ENCODE measurements around the gene INHBE.

INHBE gene

DNA sequence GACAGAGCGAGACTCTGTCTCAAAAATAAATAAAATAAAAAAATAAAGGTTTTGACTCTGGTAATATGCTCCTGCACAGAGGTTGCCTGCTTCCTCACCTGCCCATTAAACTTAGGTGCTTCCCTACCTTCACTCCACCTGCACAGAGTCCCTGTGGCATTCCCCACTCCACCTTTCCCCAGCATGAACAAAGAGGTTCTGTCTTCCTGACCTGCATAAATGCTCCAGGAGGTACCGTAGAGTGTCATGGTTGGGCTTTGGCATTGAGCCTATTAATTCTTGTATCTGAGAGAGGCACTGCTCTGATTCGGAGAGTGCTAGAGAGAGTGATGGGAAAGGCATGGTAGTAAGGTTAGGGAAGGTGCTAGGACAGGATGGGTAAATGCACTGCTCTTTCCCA lies 18.3 kb downstream of the INHBE start:
- no peak overlapping the region for H3K4me3 ChIP-seq (replicated peaks; ENCODE audit: low read depth, low read length)
- H3K27me3 ChIP-seq (replicated peaks; ENCODE audit: control insufficient read depth, insufficient read depth, low read length): no peaks in the 10 kb centered on the region
- DNase-seq (ENCODE audit: extremely low read depth, insufficient read length): no peak
- peaks cover 25% of the 10 kb centered on the region for H3K36me3 ChIP-seq (ENCODE audit: control insufficient read depth, insufficient read depth, low read length)
- TF ChIP-seq, protein P1, sequence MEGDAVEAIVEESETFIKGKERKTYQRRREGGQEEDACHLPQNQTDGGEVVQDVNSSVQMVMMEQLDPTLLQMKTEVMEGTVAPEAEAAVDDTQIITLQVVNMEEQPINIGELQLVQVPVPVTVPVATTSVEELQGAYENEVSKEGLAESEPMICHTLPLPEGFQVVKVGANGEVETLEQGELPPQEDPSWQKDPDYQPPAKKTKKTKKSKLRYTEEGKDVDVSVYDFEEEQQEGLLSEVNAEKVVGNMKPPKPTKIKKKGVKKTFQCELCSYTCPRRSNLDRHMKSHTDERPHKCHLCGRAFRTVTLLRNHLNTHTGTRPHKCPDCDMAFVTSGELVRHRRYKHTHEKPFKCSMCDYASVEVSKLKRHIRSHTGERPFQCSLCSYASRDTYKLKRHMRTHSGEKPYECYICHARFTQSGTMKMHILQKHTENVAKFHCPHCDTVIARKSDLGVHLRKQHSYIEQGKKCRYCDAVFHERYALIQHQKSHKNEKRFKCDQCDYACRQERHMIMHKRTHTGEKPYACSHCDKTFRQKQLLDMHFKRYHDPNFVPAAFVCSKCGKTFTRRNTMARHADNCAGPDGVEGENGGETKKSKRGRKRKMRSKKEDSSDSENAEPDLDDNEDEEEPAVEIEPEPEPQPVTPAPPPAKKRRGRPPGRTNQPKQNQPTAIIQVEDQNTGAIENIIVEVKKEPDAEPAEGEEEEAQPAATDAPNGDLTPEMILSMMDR (IDR thresholded peaks at IDR 0.05; ENCODE audit: insufficient read depth, low read length, poor library complexity, severe bottlenecking): no peak

- no peaks in the 10 kb centered on the region for H3K27me3 ChIP-seq (replicated peaks; ENCODE audit: control insufficient read depth, insufficient read depth, low read length)
- H3K4me3 ChIP-seq (replicated peaks; ENCODE audit: low read depth, low read length): no peak overlapping the region
- TF ChIP-seq, protein P1 (IDR thresholded peaks at IDR 0.05; ENCODE audit: insufficient read depth, low read length, poor library complexity, severe bottlenecking): no peak
- no peak for DNase-seq (ENCODE audit: extremely low read depth, insufficient read length)
- peaks cover 25% of the 10 kb centered on the region for H3K36me3 ChIP-seq (ENCODE audit: control insufficient read depth, insufficient read depth, low read length)
Measured at GRCh38 chr12:57473886-57474285, 18.8 kb downstream of the INHBE start.

GRCh38 chr12:57474430-57474829 lies 19.3 kb downstream of the INHBE start:
- Histone ChIP-seq H3K4me3 (replicated peaks; ENCODE audit: low read depth, low read length) (no peak overlapping the region), H3K36me3 (ENCODE audit: control insufficient read depth, insufficient read depth, low read length) (peaks cover 23% of the 10 kb centered on the region), H3K27me3 (replicated peaks; ENCODE audit: control insufficient read depth, insufficient read depth, low read length) (no peaks in the 10 kb centered on the region)
- TF ChIP-seq, protein P1 (IDR thresholded peaks at IDR 0.05; ENCODE audit: insufficient read depth, low read length, poor library complexity, severe bottlenecking): no peak
- DNase-seq (ENCODE audit: extremely low read depth, insufficient read length): no peak

GRCh38 chr12:57474862-57475261 lies 19.8 kb downstream of the INHBE start:
- Histone ChIP-seq H3K36me3 (ENCODE audit: control insufficient read depth, insufficient read depth, low read length) (peaks cover 21% of the 10 kb centered on the region), H3K27me3 (replicated peaks; ENCODE audit: control insufficient read depth, insufficient read depth, low read length) (no peaks in the 10 kb centered on the region), H3K4me3 (replicated peaks; ENCODE audit: low read depth, low read length) (no peak overlapping the region)
- DNase-seq (ENCODE audit: extremely low read depth, insufficient read length): no peak
- TF ChIP-seq, protein P1 (IDR thresholded peaks at IDR 0.05; ENCODE audit: insufficient read depth, low read length, poor library complexity, severe bottlenecking): no peak

DNA sequence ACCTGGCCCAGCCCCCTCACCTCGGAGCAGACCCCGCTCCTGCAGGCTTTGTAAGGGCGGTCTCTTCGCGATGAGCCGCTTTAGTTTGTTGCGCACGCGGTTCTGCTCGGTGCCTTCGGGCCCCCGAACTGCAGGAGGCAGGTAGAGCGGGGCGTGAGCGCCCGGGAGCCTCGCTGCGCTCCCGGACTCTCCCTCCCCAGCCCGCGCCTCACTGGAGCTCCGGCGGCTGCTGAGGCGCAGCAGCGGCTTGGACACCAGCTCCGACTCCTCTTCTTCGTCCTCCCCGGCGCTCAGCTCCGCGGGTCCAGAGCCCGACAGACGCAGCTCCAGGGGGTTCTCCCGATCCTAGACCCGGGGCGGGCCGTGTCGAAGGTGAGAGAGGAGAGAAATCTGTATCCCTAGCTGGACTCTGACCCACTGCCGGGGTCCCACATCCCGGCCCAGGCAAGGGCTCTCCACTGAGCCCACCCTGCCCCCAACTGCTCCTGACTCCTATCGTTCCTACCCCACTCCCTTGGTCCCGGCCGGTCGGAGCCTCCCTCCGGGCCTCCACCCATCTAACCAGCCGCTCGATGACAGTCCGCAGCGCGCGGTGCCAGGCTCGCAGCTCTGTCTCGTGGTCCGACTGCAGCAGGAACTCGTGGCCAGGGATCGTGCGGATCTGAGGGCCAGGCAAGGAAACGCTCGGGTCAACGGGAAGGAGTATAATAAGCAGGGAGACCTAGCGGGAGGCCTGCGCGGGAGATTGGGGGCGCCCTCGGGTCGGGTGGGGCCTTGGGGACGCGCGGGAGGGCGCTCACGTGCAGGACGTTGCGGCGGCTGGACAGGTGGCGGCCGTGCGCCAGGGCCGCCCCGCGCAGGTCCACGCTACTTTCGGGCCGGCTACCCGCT lies 20.4 kb downstream of the INHBE start:
- Histone ChIP-seq H3K27me3 (replicated peaks; ENCODE audit: control insufficient read depth, insufficient read depth, low read length) (no peaks in the 10 kb centered on the region), H3K36me3 (ENCODE audit: control insufficient read depth, insufficient read depth, low read length) (peaks cover 20% of the 10 kb centered on the region), H3K4me3 (replicated peaks; ENCODE audit: low read depth, low read length) (peak overlapping the region; percentile 70)
- TF ChIP-seq, protein P1 (IDR thresholded peaks at IDR 0.05; ENCODE audit: insufficient read depth, low read length, poor library complexity, severe bottlenecking): no peak
- no peak for DNase-seq (ENCODE audit: extremely low read depth, insufficient read length)

All from GM06990 (cell line).